DOHH2 (cell line): ENCODE results near the gene PTGIR.

Source experiments
- CTCF ChIP-seq: fragments of 200-600 bp; sonication (generic); IDR thresholded peaks from one replicate; pipeline ENCODE4 v1.5.1; 2014; ENCODE audit warnings: antibody characterized with exemption, mild to moderate bottlenecking, low read depth, low read length; ENCODE audit not compliant: poor library complexity, severe bottlenecking
- EZH2phosphoT487 ChIP-seq: fragments of 200-600 bp; sonication (generic); IDR thresholded peaks from 2 replicates; pipeline ENCODE4 v1.6.1; 2017; ENCODE audit warnings: borderline replicate concordance, mild to moderate bottlenecking, antibody characterized with exemption, low read length, moderate library complexity, mixed read lengths

- TF ChIP-seq CTCF (no peak), EZH2phosphoT487 (no peak)
Observed at GRCh38 chr19:46670813-46671212, 45.9 kb upstream of the PTGIR start.
